Measurements from ENCODE around the gene SFT2D1.

SFT2D1 gene

DNA sequence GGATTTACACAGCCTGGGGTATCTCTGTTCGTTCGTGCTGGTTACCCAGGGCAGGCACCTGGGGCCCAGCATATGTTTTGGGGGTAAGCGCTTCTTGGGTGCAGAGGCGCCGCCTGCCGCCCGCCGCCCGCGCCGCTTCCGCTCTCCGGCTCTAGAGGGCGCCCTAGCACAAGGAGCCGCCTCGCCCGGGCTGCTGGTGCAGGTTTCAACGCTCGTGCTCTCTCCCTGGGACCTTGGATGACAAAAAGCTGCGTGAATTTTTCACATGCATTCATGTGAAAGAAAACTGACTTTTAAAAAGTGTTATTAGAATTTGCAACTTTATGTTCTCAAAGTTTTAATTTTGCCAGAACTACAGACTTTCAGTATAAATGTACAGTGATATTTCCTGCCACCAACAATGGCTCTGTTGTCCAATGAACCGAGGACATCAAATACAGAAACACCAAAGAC is 66.6 kb downstream of the SFT2D1 start:
- peak; percentile 63 to 74 (median 68) for DNase-seq

DNA sequence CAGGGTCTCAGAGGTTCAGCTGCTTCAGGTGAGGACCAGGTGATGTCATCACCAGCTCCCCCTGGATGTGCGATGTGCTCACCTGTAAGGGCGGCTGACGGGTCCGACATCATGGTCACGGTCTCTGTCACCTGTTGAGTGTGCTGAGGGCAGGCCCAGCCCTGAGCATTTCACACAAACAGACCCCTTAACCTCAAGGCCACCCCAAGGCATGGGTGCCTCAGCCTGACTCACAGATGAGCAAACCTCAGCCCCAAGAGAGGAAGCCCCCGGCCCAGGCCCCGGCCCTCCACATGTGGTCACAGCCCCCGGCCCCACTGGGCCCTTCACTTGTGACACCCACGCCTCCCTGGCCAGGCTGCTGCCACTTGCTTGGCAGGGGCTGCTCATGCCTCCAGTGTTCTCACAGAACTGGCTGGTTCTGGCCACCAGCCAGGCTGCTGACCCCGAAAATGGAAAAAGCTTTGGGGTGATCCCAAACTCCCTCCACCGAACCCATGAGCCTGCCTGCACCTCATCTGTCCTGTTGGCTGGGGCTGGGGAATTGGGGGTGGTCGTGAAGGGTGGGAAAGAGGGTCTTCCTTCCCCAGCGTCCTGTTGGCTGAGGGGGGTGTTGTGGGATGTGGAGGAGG is 67.5 kb downstream of the SFT2D1 start:
- no peak for DNase-seq

GRCh38 chr6:166274163-166274562 is 68.2 kb downstream of the SFT2D1 start:
- no peak for DNase-seq

DNA sequence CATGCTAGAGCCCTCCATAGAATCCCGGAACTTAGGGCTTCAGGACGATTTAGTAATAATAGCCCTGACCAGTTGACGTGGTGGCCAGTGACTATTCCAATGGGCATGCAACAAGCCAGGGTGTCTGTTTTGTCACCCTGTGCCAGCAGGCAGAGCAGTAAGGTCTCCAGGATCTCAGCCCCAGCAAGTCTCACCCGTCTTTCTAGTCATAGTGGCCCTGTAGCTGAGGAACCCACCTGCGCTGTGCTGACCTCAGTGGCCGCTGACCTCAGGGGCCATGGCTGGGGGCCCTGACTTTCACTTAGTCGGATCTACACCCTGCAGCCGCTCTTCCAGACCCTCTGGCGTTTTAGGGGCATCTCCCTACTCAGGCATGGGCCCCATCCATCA is 71.0 kb downstream of the SFT2D1 start:
- no peak for DNase-seq

- no peak for DNase-seq
Observed at GRCh38 chr6:166270706-166271375, 71.5 kb downstream of the SFT2D1 start.

All from T-helper 2 cell (primary cell).